ENCODE data around the gene ABLIM2. TPM values are rescaled to one million over a fixed set of nuclear protein-coding genes. Genes with fewer than 3 reads are reported as not detected.
A peak's percentile ranks its signal among the peaks of the same experiment; 100 is the strongest.

ABLIM2 gene
- total RNA-seq, 1 experiment from 2014 or later = 6.1 TPM

DNA sequence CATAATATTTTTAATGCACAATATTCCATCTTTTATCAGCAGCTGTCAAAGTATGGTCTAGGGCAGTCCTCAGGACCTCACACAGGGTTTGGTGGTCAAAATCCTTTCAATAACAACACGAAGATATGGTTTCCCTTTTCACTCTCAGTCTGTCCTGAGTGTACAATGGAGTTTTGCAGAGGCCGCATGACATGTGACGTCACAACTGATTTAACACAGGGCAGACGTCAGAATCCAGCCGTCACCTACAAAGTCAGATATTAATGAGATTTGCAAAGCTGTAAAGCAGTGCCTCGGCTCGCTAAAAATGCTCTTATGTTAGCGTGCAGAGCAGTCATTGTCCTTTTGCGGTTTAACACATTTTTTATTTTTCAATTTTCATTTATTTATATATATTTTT, 12.5 kb downstream of the ABLIM2 start (continued):
- TF ChIP-seq POLR2AphosphoS5 (IDR thresholded peaks at IDR 0.05; ENCODE audit: low read depth, low read length) (no peak), REST (IDR thresholded peaks at IDR 0.05; ENCODE audit: low read depth) (no peak)

DNA sequence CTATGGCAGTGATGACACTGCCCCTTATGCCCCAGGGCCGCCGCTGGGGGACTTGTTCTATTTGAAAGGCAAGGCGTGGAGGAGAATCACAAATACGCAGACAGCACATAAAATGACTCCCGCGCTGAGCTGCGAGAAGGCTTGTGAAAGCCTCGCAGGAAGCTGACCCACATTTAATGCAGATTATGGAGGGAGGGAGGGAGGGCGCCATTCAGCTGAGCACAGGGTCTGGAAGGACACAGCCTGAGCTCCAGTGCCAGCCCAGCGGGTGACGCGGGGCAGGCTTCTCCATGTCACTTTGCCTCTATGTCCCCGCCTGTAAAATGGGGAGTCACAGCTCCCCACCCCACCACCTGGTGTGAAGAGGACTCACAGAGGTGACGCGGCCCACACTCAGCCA, 14.3 kb downstream of the ABLIM2 start:
- Histone ChIP-seq H3K27ac (ENCODE audit: low read depth, low read length) (no peak overlapping the region), H3K36me3 (ENCODE audit: control insufficient read depth in 1 of 2, insufficient read depth in 2 of 2, low read length in 2 of 2) (no peaks in the 10 kb centered on the region), H3K9me3 (ENCODE audit: control insufficient read depth in 1 of 2, insufficient read depth in 1 of 2, low read depth in 1 of 2, low read length in 2 of 2) (no peaks in the 10 kb centered on the region), H3K9ac (ENCODE audit: low read length) (no peak overlapping the region), H3K4me1 (ENCODE audit: control insufficient read depth in 1 of 2, insufficient read depth in 2 of 2, low read length in 2 of 2) (peaks cover 11 to 18% of the 10 kb centered on the region in 2 experiments), H4K20me1 (ENCODE audit: insufficient read depth) (no peaks in the 10 kb centered on the region), H3K4me3 (replicated peaks in 1 of 2; ENCODE audit: low read depth in 1 of 2, low read length in 2 of 2) (no peak overlapping the region), H2AFZ (ENCODE audit: low read depth, low read length, poor library complexity, severe bottlenecking) (no peak overlapping the region), H3K79me2 (ENCODE audit: insufficient read depth, low read length) (no peaks in the 10 kb centered on the region), H3K9me2 (ENCODE audit: insufficient read depth) (no peaks in the 10 kb centered on the region), H3K4me2 (ENCODE audit: low read length) (0 out of 2 replicates have a peak overlapping the region, but pooled peaks have one; percentile 45), H3K27me3 (ENCODE audit: insufficient read depth, low read length) (no peaks in the 10 kb centered on the region)
- DNase-seq (ENCODE audit: low read depth, low spot score) = no peak
- intact Hi-C loops (cut with micrococcal nuclease) = no loop called here
- TF ChIP-seq SRF (IDR thresholded peaks at IDR 0.05; ENCODE audit: low read depth) (no peak), CTCF (IDR thresholded peaks at IDR 0.05 in 2 of 3, conservative IDR thresholded peaks at IDR 0.05 in 1 of 3; ENCODE audit: borderline replicate concordance in 1 of 3, insufficient read depth in 1 of 3, low read depth in 2 of 3, low read length in 2 of 3) (no peak), EGR1 (IDR thresholded peaks at IDR 0.05; ENCODE audit: low read depth) (no peak), EZH2phosphoT487 (IDR thresholded peaks at IDR 0.05; ENCODE audit: borderline replicate concordance) (no peak)
- ChIA-PET CTCF (no interaction called here), RAD21 (ENCODE audit: low non-redundant PET in 1 of 2, low total read pairs in 2 of 2, uncharacterized antibody in 2 of 2, unreplicated experiment in 2 of 2) (no interaction called here), POLR2A (no interaction called here)
- no peak for ATAC-seq
- BruUV-seq (replicated peaks) = no TSS peak
